Activated effector memory CD4-positive, alpha-beta T cell treated with anti-CD3 and anti-CD28 coated beads, Interleukin-2, amount 50 U/mL, for 16 hours (primary cell): Measurements from ENCODE around the gene BLTP3B.

ENCODE experiments used
- DNase-seq: peaks from one replicate; pipeline ENCODE4 v3.0.0-alpha.2; 2020

Gene BLTP3B

DNA sequence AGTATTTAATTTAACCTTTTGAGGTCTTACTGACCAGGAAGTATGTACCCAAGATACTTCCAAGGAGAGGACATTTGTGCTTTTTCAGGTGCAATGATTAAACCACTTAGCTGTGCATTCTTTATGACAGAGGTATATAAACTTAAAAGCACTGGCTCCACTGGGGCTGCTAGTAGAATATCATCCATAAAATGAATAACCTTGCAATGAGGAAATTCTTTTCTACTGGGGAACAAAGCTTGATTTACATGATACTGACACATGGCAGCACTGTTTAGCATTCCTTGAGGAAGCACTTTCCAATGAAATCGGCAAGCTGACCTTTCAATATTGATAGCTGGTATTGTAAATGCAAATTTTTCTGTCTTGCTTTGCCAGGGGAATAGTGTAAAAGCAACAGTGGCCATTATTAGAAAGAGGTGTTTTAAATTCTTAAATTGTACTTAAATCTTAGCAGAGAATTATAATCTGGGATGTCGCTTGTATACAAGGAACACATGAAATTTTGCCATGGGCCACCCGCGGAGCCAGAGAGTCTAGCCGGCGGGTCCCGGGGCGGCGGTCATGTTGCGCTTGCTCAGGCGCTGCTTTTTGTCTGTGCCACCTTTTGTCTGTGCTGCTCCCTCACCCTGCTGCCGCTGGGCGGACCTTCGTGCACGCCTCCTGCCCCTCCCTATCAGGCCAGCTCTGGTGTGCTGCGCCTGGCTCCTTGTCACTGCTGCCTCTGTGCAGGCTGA is 20.9 kb upstream of the BLTP3B start:
- peak; percentile 88 for DNase-seq

DNA sequence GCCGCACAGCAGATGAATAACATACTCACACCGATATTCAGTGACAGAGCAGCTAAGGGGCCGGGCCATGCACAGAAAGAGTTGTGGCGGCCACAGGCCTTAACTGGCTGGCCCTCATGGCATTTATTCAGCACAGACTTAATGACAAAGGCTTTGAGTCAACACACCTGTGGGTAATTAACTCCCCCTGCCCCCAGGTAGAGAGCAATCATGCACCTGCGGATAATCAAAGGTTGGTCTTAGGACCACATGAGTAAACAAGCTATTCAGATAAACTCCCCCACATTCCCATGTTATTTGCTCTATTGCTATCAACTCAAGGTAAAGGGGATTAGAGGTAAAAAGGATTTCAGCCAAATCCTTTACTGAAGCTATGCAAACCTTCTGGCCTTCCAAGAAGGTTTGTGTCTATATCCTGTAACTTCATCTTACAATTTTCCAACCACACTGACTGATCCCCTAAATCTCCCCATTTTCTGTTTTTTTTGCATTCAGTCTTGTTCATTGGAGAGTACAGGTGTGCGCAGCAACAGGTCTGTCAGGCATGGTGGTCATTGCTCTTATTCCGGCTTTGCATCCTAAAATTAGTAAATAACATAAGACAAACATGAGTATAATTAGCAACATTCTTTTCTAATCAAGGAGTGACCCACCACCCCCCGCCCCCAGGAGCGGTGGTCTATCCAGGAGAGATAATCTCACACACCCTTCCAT is 16.9 kb upstream of the BLTP3B start:
- DNase-seq = peak; percentile 17

DNA sequence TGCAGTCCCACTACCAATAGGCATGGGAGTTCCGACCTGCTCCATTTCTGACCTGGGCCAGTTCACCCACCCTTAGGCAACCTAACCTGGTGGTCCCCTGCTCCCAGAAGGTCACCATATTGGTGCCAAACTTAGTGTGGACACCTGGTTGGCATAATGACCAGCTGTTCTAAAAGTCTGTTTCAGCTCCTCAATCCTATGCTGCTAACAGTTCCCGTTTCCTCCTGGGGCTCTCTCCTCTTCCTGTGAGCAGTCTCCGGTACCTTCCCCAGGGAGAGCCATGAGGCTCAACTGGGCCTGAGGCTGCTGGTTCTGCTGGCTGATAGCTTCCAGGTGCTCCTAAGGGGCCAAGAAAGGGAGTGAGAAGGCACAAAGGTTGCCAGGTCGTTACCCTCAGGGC is 15.9 kb upstream of the BLTP3B start:
- DNase-seq = peak; percentile 45

DNA sequence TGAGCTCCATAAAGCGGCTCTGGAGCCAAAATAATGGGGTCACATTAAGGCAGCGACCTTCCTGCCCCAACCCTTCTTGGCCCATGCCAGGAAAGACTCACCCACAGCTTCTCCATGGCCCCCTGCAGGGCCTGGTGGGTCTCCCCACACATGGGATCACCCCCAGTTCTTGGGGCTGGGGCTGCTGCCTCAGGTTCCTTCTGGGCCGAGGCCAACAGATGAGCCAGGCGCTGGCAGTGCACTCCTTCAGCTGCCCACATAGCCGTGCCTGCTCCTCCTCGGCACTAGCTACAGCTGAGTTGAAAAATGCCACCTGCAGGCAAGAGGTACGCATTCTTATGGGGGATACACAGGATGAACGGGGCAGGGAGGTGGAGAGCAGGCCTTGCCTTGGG is 14.8 kb upstream of the BLTP3B start:
- DNase-seq = no peak

DNA sequence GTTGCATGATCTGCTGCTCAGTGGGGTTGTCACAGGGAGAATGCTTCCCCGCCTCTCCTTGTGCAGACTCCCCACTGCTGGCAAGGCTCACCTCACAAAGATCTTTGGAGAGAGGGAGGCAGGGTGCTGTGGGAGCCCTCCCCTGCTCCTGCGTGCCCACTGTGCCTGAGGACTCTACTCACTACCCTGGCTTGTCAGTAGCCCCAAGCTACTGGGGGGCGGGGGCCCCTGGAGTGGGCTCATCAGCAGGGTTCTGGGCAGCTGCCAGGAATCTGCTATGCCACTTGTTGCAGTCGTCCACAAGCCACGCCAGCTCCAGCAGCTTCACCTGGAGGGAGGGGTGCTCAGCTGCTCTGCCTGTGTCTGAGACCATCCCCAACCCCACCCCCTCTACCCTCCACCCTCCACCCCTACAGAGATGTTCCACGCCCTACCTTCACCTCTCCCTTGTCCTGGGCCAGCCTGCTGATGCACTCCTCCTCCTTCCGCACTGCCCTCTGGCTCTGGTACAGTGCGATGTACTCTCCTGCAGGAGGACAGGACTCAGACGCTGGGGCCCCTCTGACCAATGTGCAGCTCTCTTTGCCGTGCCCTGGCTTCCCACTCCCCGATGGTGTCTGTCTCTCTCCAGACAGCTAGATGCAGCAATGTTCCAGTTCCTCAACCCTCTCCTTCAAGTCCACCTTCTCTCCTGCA is 14.2 kb upstream of the BLTP3B start:
- peak; percentile 54 for DNase-seq

DNA sequence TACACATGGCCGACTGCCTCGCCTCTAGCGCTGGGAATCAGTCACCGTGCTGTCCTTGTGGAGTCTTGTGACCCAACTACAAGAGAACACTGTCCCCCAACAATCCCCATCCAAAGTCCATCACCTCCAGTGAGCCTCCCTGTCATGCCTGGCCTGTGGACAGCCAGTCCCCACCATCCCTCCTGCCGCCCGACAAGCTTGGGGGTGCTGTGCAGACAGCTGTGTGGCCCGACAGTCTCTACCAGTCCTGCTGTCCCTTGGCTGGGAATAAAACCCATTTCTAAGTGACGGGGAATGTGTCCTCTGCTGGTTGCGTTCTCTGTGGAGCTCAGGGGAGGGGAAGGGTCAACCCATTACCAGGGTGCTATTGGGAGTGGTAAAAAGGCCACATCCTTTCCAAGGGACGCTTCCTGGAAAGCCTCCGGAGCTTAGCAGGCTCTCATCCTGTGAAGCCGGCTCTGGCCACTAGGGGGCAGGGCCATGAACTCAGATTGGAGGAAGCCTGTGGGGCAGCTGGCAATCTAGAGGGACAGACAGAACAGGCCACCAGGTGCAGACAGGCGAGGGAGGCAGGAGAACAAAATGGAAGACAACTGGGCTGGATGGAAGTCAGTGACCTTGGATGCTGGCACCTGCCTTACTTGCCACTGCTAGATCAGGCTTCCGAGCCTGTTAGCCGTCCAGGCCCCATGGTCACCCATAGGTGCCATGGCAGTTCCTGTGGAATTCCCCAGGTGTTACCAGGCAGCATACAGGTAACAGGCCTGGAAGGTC is 12.0 kb upstream of the BLTP3B start:
- DNase-seq = peak; percentile 91

DNA sequence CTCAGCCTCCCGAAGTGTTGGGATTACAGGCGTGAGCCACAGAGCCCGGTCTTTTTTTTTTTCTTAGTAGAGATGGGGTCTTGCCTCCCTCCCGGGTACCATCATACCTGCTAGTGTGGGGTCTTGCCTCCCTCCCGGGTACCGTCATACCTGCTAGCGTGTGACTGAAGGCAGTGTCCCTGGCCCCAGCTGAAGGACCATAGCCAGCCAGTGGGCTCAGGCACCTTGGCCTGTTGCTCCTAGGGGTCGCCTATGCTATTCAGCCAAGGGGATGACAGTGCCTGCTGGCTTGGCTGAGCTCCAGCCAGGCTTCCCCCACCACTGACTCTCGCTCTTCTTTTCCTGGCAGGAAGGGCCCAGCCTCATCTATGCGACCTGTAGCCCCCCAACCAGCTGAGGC is 10.5 kb upstream of the BLTP3B start:
- peak; percentile 44 for DNase-seq

DNA sequence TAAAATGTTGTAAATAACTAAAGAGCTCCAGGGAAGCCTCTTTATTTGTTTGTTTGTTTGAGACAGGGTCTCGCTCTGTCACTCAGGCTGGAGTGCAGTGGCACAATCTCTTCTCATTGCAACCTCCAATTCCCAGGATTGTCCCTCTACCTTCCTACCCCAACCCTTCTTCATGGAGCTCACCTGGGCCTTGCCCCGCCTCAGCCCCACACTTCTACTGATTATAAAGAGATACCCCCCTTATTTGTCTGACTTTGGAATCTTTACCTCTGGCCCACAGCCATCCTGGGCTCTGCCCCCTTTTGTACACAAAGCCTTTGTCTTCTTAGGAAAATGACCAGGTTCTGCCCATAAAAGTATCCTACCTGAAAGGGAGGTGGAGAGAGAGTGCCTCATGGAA is 9.1 kb upstream of the BLTP3B start:
- DNase-seq = peak; percentile 37

DNA sequence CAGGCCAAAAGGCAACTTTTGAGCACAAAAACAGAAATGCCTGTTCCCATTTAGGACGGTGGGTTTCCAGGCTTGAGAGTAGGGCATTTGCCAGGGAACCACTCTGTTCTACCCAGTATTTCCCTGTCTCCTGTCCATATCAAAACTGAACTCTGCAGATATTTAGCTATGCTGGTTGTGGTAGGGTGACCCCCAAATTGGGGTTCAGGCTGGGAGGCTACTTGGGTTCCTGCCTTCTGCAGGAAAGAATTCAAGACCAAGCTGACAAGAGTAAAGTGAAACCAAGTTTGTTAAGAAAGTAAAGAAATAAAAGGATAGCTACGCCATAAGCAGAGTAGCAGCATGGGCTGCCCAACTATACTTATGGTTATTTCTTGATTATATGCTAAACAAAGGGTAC is 3.6 kb upstream of the BLTP3B start:
- no peak for DNase-seq

DNA sequence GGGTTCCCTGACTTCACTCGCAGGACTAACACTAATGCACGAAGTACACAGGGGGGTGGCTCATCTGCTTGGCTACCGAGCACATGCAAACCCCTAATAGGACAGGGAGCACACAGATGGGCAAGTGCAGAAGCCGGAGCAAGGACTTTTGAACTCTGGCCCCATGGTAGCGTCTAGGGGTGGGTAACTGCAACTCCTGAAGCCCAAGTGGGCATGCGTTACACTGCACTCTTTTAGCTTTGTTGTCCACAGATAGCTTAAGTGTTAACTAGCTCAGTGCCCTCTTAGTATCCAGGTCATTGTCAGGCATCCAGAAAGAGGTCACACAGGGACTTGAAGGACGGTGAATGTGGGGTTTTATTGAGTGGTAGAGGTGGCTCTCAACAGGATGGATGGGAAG is 3.0 kb upstream of the BLTP3B start:
- no peak for DNase-seq

DNA sequence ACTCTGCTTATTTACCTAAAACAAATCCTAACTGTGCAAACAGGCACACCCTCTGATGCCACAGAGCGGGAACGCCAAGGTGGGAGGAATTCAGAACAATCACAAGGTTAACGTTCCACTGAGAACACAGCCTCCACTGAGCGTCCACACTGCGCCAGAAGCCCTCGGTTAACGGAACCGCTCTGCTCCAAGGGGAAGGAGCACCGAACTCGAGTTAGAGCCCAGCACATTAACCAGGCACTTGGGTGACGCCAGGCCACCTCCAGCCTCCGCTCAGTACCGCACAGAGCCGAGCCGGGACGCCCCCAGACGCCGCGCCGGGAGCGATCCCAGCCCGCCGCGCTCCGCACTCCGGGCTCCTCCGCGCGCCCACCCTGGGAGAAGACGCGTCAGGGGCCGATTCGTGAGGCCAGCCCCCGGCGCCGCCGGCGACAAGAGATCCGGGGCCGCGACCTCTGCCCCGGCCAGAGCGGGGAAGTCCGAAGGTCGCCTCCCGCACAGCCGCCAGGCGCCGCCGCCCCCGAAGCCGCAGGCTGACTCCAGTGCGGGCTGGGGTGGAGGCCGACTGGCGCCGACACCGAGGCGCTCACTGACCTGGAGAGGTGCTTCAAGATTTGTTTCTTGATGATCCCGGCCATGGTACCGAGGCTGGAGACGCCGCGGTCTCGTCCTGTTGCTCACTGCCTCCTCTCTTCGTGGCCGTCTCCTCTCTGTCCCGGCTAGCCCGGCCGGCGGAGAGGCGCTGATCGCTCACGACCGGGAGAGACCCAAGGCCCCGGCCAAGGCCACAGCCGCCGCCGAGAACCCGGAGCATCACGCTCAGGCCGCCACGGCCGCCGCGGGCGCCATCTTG is 450 bp downstream of the BLTP3B start:
- DNase-seq = peak; percentile 80

DNA sequence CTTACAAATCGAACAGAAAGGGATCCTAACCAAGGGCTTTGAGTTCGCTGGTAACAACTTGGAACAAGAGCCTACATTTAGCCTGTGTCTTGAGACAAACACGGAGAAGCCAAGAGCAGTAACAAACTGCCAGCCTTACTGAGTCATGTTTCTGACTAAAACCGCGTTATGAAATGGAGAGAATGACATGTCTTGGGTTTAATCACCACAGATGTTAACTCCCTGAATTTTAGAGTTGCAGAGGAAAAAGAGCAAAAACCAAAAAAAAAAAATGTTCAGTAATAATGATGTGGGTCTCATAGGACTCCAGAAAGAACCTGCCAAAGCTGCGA is 1.0 kb downstream of the BLTP3B start:
- DNase-seq = no peak

DNA sequence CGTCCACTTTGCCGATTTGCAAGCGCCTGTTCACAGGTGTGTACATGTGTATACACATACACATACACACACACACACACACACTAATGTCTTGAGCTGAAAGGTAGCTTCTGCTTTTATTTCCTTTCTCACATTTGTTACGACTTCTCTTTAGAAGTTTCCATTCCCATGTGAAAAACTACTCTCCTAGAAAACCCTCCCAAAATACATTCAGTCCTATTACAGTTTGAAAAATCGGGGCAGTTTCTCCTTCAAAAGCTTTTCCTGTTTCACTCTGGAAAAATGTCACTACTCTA is 3.9 kb downstream of the BLTP3B start:
- no peak for DNase-seq

DNA sequence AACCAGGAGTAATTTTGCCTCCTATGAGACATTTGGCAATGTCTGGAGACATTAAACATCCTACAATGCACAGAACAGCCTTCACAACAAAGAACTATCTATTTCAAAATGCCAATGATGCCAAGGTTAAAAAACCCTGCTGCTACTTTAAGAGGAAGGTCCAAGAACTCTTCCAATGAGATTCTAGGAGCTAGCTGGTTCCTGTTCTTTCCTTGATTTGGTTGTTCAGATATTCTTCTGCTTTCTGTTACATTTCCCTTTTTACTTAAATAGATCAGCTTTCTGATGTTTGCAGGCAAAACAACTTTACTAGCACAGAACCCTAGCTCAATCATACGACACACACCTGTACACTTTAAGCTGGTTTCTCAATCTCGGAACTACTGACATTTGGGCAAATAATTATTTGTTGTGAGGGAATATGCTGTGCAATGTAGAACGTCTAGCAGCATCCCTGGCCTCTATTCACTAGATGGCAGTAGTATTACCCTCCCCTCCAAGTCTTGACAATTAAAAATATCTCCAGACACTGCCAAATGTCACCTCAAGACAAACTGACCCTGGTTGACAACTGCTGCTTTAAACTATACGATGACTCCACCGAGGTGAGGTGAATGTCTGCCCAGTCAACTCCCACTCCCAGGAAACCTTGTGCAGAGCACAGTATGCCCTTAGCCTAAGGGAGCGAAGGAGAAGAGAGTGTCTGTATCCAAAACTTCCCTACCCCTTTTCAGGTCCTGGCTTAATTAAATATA is 4.4 kb downstream of the BLTP3B start:
- no peak for DNase-seq

DNA sequence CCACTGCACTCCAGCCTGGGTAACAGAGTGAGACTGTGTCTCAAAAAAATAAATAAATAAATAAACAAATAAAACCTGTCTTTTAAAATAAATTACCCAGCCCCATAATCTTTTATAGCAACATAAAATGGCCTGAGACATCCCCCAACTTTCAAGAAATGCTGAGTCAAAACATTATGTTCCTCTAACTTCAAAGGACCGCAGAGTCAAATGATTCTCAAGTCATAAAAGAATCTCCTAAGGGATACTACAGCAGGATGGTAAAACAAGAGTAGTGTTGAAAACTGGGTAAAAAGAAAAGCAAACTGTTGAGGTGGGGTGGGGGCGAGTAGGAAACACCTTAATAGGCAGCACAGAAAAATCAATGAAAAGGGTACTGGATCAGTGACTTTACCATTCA is 9.5 kb downstream of the BLTP3B start:
- DNase-seq = no peak

DNA sequence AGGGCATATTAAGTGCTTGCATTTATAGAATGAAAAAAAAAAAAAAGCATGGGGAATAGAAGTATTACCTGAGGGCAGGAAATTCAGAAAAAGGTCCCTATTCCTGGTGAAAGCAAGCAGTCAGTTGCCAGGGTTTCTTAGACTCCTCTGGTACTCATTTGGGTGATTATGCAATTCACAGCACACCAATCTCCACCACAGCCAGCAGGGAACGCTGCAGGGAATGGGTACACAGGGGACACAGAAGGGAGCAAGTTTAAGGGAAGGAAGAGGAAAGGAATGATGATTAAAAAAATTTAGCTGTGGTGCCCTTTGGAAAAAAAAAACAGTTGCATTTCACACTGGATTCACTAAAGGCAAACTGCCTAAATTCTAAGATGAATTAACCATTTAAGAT is 14.2 kb downstream of the BLTP3B start:
- no peak for DNase-seq

DNA sequence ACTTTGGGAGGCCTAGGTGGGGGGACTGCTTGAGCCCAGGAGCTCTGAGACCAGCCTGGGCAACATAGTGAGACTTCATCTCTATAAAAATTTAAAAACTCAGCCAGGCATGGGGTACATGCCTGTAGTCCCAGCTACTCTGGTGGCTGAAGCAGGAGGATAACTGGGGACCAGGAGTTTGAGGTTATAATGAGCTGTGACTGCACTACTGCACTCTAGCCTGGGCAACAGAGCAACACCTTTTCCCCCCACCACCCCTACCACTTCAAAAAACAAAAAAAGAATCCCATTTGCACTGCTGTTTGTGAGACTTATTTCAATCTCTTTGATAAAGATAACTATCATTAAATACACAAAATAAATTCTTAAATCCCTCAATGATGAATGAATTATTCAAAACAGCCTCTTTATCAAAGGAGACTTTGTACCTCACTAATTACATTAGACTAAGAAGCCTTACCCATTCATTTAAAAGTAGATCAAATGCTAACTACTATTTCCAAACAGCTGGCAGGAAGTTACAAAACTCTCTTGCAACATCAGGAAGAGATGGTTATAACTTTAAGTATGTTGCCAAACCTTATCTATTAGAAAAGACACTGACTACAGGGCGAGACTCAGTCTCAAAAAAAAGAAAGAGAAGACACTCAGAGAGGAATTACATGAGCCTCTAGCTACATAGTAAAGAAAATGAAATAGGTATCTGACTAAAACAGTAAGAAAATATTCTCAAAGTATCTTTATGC is 14.7 kb downstream of the BLTP3B start:
- no peak for DNase-seq

DNA sequence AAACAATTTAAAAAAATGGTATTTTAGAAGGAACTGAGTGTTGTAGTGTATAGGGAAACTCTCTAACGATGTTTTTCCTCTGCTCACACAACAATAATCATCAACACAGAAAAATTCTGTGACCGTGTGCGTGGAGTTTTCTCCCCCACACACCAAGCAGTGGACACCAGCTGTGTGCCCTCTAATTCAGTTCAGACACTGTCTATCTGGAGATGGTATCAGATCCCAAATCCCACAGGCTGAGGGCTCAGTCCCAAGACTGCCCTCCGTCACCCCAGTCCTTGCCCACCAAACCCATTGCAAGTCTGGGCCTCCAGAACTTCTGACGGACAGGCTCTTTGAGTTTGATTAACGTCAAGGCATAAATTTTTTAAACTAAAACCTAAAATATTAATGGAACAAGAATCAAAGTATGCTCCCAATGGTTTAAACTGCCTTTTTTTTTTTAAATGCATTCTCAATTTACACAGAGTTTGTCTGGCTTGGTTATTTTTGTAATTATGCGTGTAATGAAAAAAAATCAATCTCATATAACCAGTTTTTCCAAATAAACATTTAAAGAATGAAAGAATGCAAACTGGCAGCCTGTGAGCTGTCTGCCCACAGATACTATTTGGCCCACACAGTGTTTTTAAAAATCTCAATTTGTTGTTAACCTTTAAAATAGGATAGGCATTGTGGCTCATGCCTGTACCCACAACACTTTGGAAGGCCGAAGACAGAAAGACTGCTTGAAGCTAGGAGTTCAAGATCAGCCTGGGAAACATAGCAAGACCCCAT is 19.2 kb downstream of the BLTP3B start:
- DNase-seq = no peak

DNA sequence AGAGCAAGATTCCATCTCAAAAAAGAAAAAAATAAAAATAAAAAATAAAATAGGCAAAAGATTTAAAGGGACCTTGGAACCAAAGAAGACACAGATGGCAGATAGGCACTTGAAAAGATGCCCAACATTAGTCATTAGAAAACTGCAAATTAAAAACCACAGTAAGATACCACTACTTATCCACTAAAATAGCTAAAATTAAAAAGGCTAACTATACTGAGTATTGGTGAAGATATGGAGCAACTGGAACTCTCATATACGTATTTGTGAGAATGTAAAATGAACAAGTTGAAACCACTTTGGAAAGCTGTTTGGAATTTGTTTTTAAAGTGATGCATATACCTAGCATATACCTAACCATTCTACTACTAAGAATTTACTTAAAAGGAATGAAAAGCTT is 22.3 kb downstream of the BLTP3B start:
- DNase-seq = no peak

DNA sequence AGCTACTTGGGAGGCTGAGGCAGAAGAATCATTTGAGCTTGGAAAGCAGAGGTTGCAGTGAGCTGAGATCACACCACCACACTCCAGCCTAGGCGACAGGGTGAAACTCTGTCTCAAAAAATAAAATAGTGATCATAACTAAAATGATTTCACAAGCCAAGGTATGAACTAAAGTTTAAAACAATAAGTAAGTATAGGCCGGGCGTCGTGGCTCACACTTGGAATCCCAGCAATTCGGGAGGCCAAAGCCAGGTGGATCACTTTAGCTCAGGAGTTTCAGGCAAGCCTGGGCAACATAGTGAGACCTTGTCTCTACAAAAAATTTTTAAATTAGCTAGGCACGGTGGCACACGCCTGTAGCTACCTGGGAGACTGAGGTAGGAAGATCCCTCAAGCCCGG is 27.4 kb downstream of the BLTP3B start:
- DNase-seq = no peak
